ENCODE results near the gene COX5B. TPM values are rescaled to one million over a fixed set of nuclear protein-coding genes. Genes with fewer than 3 reads are reported as not detected.

Gene COX5B
- polyA plus RNA-seq, 1 donor (not counting 4 experiments of a cell fraction or from before 2014, with no cell fraction given) = 311 TPM

GRCh38 chr2:97693476-97693875 is 47.6 kb downstream of the COX5B start:
- Histone ChIP-seq H3K9me1 (ENCODE audit: control insufficient read depth, extremely low read depth, insufficient read depth, low read length) (no peaks in the 10 kb centered on the region), H3K27me3 (ENCODE audit: control insufficient read depth, extremely low read depth, insufficient read depth, low read length) (no peaks in the 10 kb centered on the region), H3K4me3 (ENCODE audit: control insufficient read depth in 2 of 3, extremely low read depth in 1 of 3, insufficient read depth in 2 of 3, low read depth in 1 of 3, low read length in 3 of 3) (no peak overlapping the region), H3K4me2 (ENCODE audit: control insufficient read depth, extremely low read depth, insufficient read depth, low read depth, low read length) (no peak overlapping the region), H4K20me1 (ENCODE audit: control insufficient read depth, extremely low read depth, insufficient read depth, low read length) (no peaks in the 10 kb centered on the region), H3K36me3 (ENCODE audit: control insufficient read depth in 2 of 2, extremely low read depth in 1 of 2, insufficient read depth in 2 of 2, low read length in 2 of 2) (no peaks in the 10 kb centered on the region), H3K27ac (ENCODE audit: control insufficient read depth, insufficient read depth, low read length) (no peak overlapping the region), H2AFZ (ENCODE audit: control insufficient read depth, low read length) (no peak overlapping the region), H3K79me2 (ENCODE audit: control insufficient read depth, insufficient read depth, low read length) (no peaks in the 10 kb centered on the region), H3K4me1 (ENCODE audit: control insufficient read depth, extremely low read depth, insufficient read depth, low read length) (no peaks in the 10 kb centered on the region), H3K9ac (ENCODE audit: control insufficient read depth, extremely low read depth, insufficient read depth, low read length) (no peak overlapping the region), H3K9me3 (ENCODE audit: control insufficient read depth, low read depth, low read length) (no peaks in the 10 kb centered on the region)
- FAIRE-seq (no peak), DNase-seq (ENCODE audit: low read depth, low spot score) (no peak)
- TF ChIP-seq, protein P1, sequence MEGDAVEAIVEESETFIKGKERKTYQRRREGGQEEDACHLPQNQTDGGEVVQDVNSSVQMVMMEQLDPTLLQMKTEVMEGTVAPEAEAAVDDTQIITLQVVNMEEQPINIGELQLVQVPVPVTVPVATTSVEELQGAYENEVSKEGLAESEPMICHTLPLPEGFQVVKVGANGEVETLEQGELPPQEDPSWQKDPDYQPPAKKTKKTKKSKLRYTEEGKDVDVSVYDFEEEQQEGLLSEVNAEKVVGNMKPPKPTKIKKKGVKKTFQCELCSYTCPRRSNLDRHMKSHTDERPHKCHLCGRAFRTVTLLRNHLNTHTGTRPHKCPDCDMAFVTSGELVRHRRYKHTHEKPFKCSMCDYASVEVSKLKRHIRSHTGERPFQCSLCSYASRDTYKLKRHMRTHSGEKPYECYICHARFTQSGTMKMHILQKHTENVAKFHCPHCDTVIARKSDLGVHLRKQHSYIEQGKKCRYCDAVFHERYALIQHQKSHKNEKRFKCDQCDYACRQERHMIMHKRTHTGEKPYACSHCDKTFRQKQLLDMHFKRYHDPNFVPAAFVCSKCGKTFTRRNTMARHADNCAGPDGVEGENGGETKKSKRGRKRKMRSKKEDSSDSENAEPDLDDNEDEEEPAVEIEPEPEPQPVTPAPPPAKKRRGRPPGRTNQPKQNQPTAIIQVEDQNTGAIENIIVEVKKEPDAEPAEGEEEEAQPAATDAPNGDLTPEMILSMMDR (optimal IDR thresholded peaks at IDR 0.05 in 1 of 3, IDR thresholded peaks at IDR 0.05 in 1 of 3, conservative IDR thresholded peaks at IDR 0.05 in 1 of 3; ENCODE audit: extremely low read depth in 1 of 3, insufficient read depth in 2 of 3, low read length in 3 of 3) = no peak
- no peak for TF ChIP-seq EZH2 (IDR thresholded peaks at IDR 0.05; ENCODE audit: low read length)
- dilution Hi-C loops (cut with MboI; ENCODE audit: extremely low pct_ligation_motif_present, low sequenced_read_pairs) = no loop called here

DNA sequence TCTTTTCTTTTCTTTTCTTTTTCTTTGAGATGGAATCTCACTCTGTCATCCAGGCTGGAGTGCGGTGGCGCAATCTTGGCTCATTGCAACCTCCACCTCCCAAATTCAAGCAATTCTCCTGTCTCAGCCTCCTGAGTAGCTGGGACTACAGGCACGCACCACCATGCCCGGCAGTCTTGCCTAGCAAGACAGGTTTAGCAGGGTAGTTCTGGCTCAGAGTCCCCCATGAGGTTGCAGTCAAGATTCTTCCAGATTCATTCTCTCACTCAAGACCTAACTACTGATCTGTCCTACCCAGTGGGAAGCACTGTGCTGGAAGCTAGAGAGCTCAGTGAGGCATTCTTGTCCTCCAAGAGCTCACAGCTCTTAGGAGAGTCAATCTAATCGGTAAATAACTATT is 49.9 kb downstream of the COX5B start:
- Histone ChIP-seq H3K4me1 (ENCODE audit: control insufficient read depth, extremely low read depth, insufficient read depth, low read length) (no peaks in the 10 kb centered on the region), H3K9me3 (ENCODE audit: control insufficient read depth, low read depth, low read length) (no peaks in the 10 kb centered on the region), H4K20me1 (ENCODE audit: control insufficient read depth, extremely low read depth, insufficient read depth, low read length) (no peaks in the 10 kb centered on the region), H3K36me3 (ENCODE audit: control insufficient read depth in 2 of 2, extremely low read depth in 1 of 2, insufficient read depth in 2 of 2, low read length in 2 of 2) (no peaks in the 10 kb centered on the region), H2AFZ (ENCODE audit: control insufficient read depth, low read length) (no peak overlapping the region), H3K27ac (ENCODE audit: control insufficient read depth, insufficient read depth, low read length) (no peak overlapping the region), H3K27me3 (ENCODE audit: control insufficient read depth, extremely low read depth, insufficient read depth, low read length) (no peaks in the 10 kb centered on the region), H3K4me3 (ENCODE audit: control insufficient read depth in 2 of 3, extremely low read depth in 1 of 3, insufficient read depth in 2 of 3, low read depth in 1 of 3, low read length in 3 of 3) (no peak overlapping the region), H3K9me1 (ENCODE audit: control insufficient read depth, extremely low read depth, insufficient read depth, low read length) (no peaks in the 10 kb centered on the region), H3K9ac (ENCODE audit: control insufficient read depth, extremely low read depth, insufficient read depth, low read length) (no peak overlapping the region), H3K4me2 (ENCODE audit: control insufficient read depth, extremely low read depth, insufficient read depth, low read depth, low read length) (no peak overlapping the region), H3K79me2 (ENCODE audit: control insufficient read depth, insufficient read depth, low read length) (no peaks in the 10 kb centered on the region)
- DNase-seq (ENCODE audit: low read depth, low spot score) = no peak
- dilution Hi-C loops (cut with MboI; ENCODE audit: extremely low pct_ligation_motif_present, low sequenced_read_pairs) = no loop called here
- TF ChIP-seq, protein P1 (optimal IDR thresholded peaks at IDR 0.05 in 1 of 3, IDR thresholded peaks at IDR 0.05 in 1 of 3, conservative IDR thresholded peaks at IDR 0.05 in 1 of 3; ENCODE audit: extremely low read depth in 1 of 3, insufficient read depth in 2 of 3, low read length in 3 of 3) = no peak
- TF ChIP-seq EZH2 (IDR thresholded peaks at IDR 0.05; ENCODE audit: low read length) = no peak
- FAIRE-seq = no peak
